Pancreas (tissue), 10 donors: ENCODE measurements around the gene FOXA1. TPM values are rescaled to one million over a fixed set of nuclear protein-coding genes. Genes with fewer than 3 reads are reported as not detected.

Experiments
- ATAC-seq, 4 donors: fragments of 200-7000 bp; cut with Tn5 transposase; one replicate each; pipeline versions ENCODE4 v1.8.0 to v1.9.1; 2020; ENCODE audit warnings: mild to moderate bottlenecking in 4 of 4, moderate library complexity in 4 of 4
- DNase-seq, 6 donors: peaks; one replicate each; pipeline ENCODE4 v3.0.0-alpha.2; 2020
- FAIRE-seq: peaks from 2 replicates; lab custom pipeline; 2012; peaks lifted over from hg19 to GRCh38; lab: Jason Lieb, UNC
- H3K27ac ChIP-seq, 4 donors: fragments of 200-600 bp; sonication (generic); 1 replicate in 3 of 4; 2 replicates in 1 of 4; pipeline versions ENCODE4 v1.5.0 to v1.8.0; 2020
- H3K27me3 ChIP-seq, 4 donors: fragments of 200-600 bp; one replicate each; pipeline ENCODE4 v1.8.0; 2021
- H3K36me3 ChIP-seq, 3 donors: fragments of 200-600 bp; sonication (generic) in 1 of 3; one replicate each; pipeline versions ENCODE4 v1.5.0 to v1.8.0; 2020 to 2021
- H3K4me1 ChIP-seq, 3 donors: fragments of 200-600 bp; one replicate each; pipeline ENCODE4 v1.8.0; 2021
- H3K4me3 ChIP-seq, 4 donors: fragments of 200-600 bp; sonication (generic) in 2 of 4; one replicate each; pipeline versions ENCODE4 v1.5.0 to v1.8.0; 2020 to 2021
- H3K9me3 ChIP-seq, 4 donors: fragments of 200-600 bp; one replicate each; pipeline ENCODE4 v1.8.0; 2021
- CTCF ChIP-seq, 4 donors: fragments of 200-600 bp; sonication (generic) in 3 of 4; IDR thresholded peaks; one replicate each; pipeline versions ENCODE4 v1.5.0 to v1.8.0; 2021; ENCODE audit warnings: antibody characterized with exemption in 4 of 4
- WGBS, 2 donors: extraction: QIAGEN DNeasy Blood & Tissue Kit; methylation state at CpG; one replicate each; pipeline ENCODE4 v1.1.7; 2013; 5-methylcytosine and 5-hydroxymethylcytosine counted together
- intact Hi-C, 3 donors: fragments of 100-400 bp; cut with DNase I; formaldehyde crosslinking; loops; one replicate each; pipeline versions ENCODE4 v1.11.1 to v1.14.2; 2022
- polyA plus RNA-seq, 2 donors: library from polyadenylated mRNA; stranded (reverse); fragments of 200-250 nt; gene quantifications; one replicate each; pipeline ENCODE4 v1.2.3, GENCODE V29; 2013
- total RNA-seq, 6 donors: library from RNA; stranded (reverse); fragmentation: NEBNext Ultra II Directional in 4 of 6; extraction: Animal tissue kit (Norgen Biotek cat#: 25700) in 4 of 6; gene quantifications; one replicate each; pipeline versions ENCODE4 v1.2.1 to v1.2.4, GENCODE V29; 2021 to 2023
- donor health status: healthy with polysubstance abuse.
- donor health status: DM: no; HTN: no; CAD: no; lungs with moderate emphysema.
- donor health status: DM: no; HTN: no; CAD: no.
- donor health status: control.
- donor health status: control.
- donor health status: Bipolar disorder and iron deficiency.
- donor health status: DM: yes; HTN: yes; CAD: no.
- donor health status: DM: no; HTN: no; CAD: no.
- donor health status: DM: no; HTN: no; CAD: no.
- donor health status: DM: yes; HTN: yes; CAD: no.

The FOXA1 gene
- total and polyA plus RNA-seq, 8 donors: 0.12 to 1.4 (median 0.51) TPM

- DNase-seq (peak in 2 of 6 donors; percentile 58 to 73), ATAC-seq (no peak), FAIRE-seq (no peak)
- H3K9me3 ChIP-seq: no peaks in the 10 kb centered on the region
- no peak for TF ChIP-seq CTCF (IDR thresholded peaks at IDR 0.05)
- H3K4me3 ChIP-seq: peak overlapping the region in 1 of 4 donors; percentile 35
- intact Hi-C loops: no loop called here
- H3K27ac ChIP-seq: no peak overlapping the region
- H3K36me3 ChIP-seq: no peaks in the 10 kb centered on the region
- WGBS, 2 donors: 36 to 41% methylated on average over 36 of the region's 36 CpGs
- H3K27me3 ChIP-seq: peaks cover 8 to 40% (median 23%) of the 10 kb centered on the region in 4 donors
- H3K4me1 ChIP-seq: peaks cover 0 to 12% (median 8%) of the 10 kb centered on the region in 3 donors
Measured at GRCh38 chr14:37598747-37599506, 3.9 kb upstream of the FOXA1 start.

- no peak for FAIRE-seq
- ATAC-seq: peak in 1 of 4 donors; percentile 9
Measured at GRCh38 chr14:37597914-37598746, 3.1 kb upstream of the FOXA1 start.

GRCh38 chr14:37597538-37597913 lies 2.5 kb upstream of the FOXA1 start:
- H3K4me1 ChIP-seq: peaks cover 0 to 14% (median 9%) of the 10 kb centered on the region in 3 donors
- DNase-seq (peak in 2 of 6 donors; percentile 29 to 62), ATAC-seq (no peak), FAIRE-seq (no peak)
- TF ChIP-seq CTCF (IDR thresholded peaks at IDR 0.05): no peak
- no peak overlapping the region for H3K4me3 ChIP-seq
- no peak overlapping the region for H3K27ac ChIP-seq
- 17 to 20% methylated on average over 20 of the region's 20 CpGs for WGBS, 2 donors
- intact Hi-C loops: no loop called here
- H3K27me3 ChIP-seq: peaks cover 8 to 40% (median 22%) of the 10 kb centered on the region in 4 donors
- no peaks in the 10 kb centered on the region for H3K9me3 ChIP-seq
- H3K36me3 ChIP-seq: no peaks in the 10 kb centered on the region

More at GRCh38 chr14:37597914-37598746, 3.1 kb upstream of the FOXA1 start:
- no peak overlapping the region for H3K27ac ChIP-seq
- H3K4me3 ChIP-seq: peak overlapping the region in 1 of 4 donors; percentile 15
- TF ChIP-seq CTCF (IDR thresholded peaks at IDR 0.05): no peak
- intact Hi-C loops: no loop called here
- WGBS, 2 donors: 18 to 24% methylated on average over 47 to 50 of the region's 50 CpGs
- H3K4me1 ChIP-seq: peaks cover 0 to 14% (median 9%) of the 10 kb centered on the region in 3 donors
- no peaks in the 10 kb centered on the region for H3K9me3 ChIP-seq
- DNase-seq: peak in 3 of 6 donors; percentile 32 to 73 (median 59)
- H3K36me3 ChIP-seq: no peaks in the 10 kb centered on the region
- peaks cover 8 to 40% (median 22%) of the 10 kb centered on the region in 4 donors for H3K27me3 ChIP-seq

- H3K4me1 ChIP-seq: peaks cover 0 to 14% (median 9%) of the 10 kb centered on the region in 3 donors
- H3K27ac ChIP-seq: no peak overlapping the region
- H3K9me3 ChIP-seq: no peaks in the 10 kb centered on the region
- ATAC-seq (no peak), DNase-seq (no peak), FAIRE-seq (no peak)
- 46 to 48% methylated on average over 7 of the region's 7 CpGs for WGBS, 2 donors
- peaks cover 8 to 38% (median 17%) of the 10 kb centered on the region in 4 donors for H3K27me3 ChIP-seq
- TF ChIP-seq CTCF (IDR thresholded peaks at IDR 0.05): no peak
- H3K4me3 ChIP-seq: no peak overlapping the region
- intact Hi-C loops: no loop called here
- H3K36me3 ChIP-seq: no peaks in the 10 kb centered on the region
Measured at GRCh38 chr14:37596790-37597472, 1.9 kb upstream of the FOXA1 start.
